Pancreas (tissue), 10 donors: ENCODE results near the gene IRGC. TPM values are rescaled to one million over a fixed set of nuclear protein-coding genes. Genes with fewer than 3 reads are reported as not detected.
A peak's percentile ranks its signal among the peaks of the same experiment; 100 is the strongest.

Source experiments
- ATAC-seq, 4 donors: fragments of 200-7000 bp; cut with Tn5 transposase; one replicate each; pipeline versions ENCODE4 v1.8.0 to v1.9.1; 2020; ENCODE audit warnings: mild to moderate bottlenecking in 4 of 4, moderate library complexity in 4 of 4
- DNase-seq, 6 donors: peaks; one replicate each; pipeline ENCODE4 v3.0.0-alpha.2; 2020
- FAIRE-seq: peaks from 2 replicates; lab custom pipeline; 2012; peaks lifted over from hg19 to GRCh38; lab: Jason Lieb, UNC
- H3K27ac ChIP-seq, 4 donors: fragments of 200-600 bp; sonication (generic); 1 replicate in 3 of 4; 2 replicates in 1 of 4; pipeline versions ENCODE4 v1.5.0 to v1.8.0; 2020
- H3K27me3 ChIP-seq, 4 donors: fragments of 200-600 bp; one replicate each; pipeline ENCODE4 v1.8.0; 2021
- H3K36me3 ChIP-seq, 3 donors: fragments of 200-600 bp; sonication (generic) in 1 of 3; one replicate each; pipeline versions ENCODE4 v1.5.0 to v1.8.0; 2020 to 2021
- H3K4me1 ChIP-seq, 3 donors: fragments of 200-600 bp; one replicate each; pipeline ENCODE4 v1.8.0; 2021
- H3K4me3 ChIP-seq, 4 donors: fragments of 200-600 bp; sonication (generic) in 2 of 4; one replicate each; pipeline versions ENCODE4 v1.5.0 to v1.8.0; 2020 to 2021
- H3K9me3 ChIP-seq, 4 donors: fragments of 200-600 bp; one replicate each; pipeline ENCODE4 v1.8.0; 2021
- WGBS, 2 donors: extraction: QIAGEN DNeasy Blood & Tissue Kit; methylation state at CpG; one replicate each; pipeline ENCODE4 v1.1.7; 2013; 5-methylcytosine and 5-hydroxymethylcytosine counted together
- intact Hi-C, 3 donors: fragments of 100-400 bp; cut with DNase I; formaldehyde crosslinking; loops; one replicate each; pipeline versions ENCODE4 v1.11.1 to v1.14.2; 2022
- polyA plus RNA-seq, 2 donors: library from polyadenylated mRNA; stranded (reverse); fragments of 200-250 nt; gene quantifications; one replicate each; pipeline ENCODE4 v1.2.3, GENCODE V29; 2013
- total RNA-seq, 6 donors: library from RNA; stranded (reverse); fragmentation: NEBNext Ultra II Directional in 4 of 6; extraction: Animal tissue kit (Norgen Biotek cat#: 25700) in 4 of 6; gene quantifications; one replicate each; pipeline versions ENCODE4 v1.2.1 to v1.2.4, GENCODE V29; 2021 to 2023
- TF ChIP-seq, protein P1 (sequence below), 4 donors: fragments of 200-600 bp; sonication (generic) in 3 of 4; IDR thresholded peaks; one replicate each; pipeline versions ENCODE4 v1.5.0 to v1.8.0; 2021; ENCODE audit warnings: antibody characterized with exemption in 4 of 4
- donor health status: healthy with polysubstance abuse.
- donor health status: DM: no; HTN: no; CAD: no; lungs with moderate emphysema.
- donor health status: DM: no; HTN: no; CAD: no.
- donor health status: control.
- donor health status: control.
- donor health status: Bipolar disorder and iron deficiency.
- donor health status: DM: yes; HTN: yes; CAD: no.
- donor health status: DM: no; HTN: no; CAD: no.
- donor health status: DM: no; HTN: no; CAD: no.
- donor health status: DM: yes; HTN: yes; CAD: no.

IRGC gene
- total and polyA plus RNA-seq, 8 donors, result not detected

DNA sequence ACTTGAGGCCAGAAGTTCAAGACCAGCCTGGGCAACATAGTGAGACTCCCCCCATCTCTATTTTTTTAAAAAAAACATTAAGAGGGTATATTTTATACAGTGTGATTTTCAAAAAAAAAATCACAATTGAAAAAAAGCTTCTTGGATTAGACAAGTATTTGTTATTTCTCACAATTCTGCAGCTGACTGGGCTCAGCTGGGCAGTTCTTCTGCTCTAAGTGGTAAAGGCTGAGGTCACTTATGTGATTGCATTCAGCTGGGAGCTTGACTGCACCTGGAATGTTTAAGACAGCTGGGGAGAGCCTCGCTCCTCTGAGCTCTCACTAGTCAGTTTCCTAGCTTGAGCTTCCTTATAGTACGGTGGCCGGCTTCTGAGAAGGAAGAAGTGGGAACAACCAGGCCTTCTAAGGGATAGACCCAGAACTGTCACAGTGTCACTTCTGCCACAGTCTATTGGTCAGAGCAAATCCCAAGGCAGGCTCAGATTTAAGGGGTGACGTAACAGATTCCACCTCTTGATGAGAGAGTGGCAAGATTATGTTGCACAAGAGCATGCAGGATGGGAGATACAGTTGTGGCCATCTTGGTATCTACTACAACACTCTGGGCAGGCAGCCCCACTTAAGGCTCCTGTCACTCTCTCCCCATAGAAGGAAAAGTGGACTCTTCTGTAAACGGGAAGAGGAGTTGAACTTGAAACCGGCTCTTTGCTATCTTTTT lies 19.7 kb upstream of the IRGC start:
- ATAC-seq, result no peak
- H3K4me3 ChIP-seq, result no peak overlapping the region
- WGBS, 2 donors, result 76 to 84% methylated on average over 6 of the region's 6 CpGs
- H3K9me3 ChIP-seq, result no peaks in the 10 kb centered on the region
- H3K27ac ChIP-seq, result no peak overlapping the region
- no peaks in the 10 kb centered on the region for H3K36me3 ChIP-seq
- H3K4me1 ChIP-seq, result no peaks in the 10 kb centered on the region
- FAIRE-seq, result no peak
- intact Hi-C loops, result no loop called here
- H3K27me3 ChIP-seq, result peaks cover 0 to 3% (median 0%) of the 10 kb centered on the region in 4 donors
- no peak for DNase-seq
- TF ChIP-seq, protein P1, sequence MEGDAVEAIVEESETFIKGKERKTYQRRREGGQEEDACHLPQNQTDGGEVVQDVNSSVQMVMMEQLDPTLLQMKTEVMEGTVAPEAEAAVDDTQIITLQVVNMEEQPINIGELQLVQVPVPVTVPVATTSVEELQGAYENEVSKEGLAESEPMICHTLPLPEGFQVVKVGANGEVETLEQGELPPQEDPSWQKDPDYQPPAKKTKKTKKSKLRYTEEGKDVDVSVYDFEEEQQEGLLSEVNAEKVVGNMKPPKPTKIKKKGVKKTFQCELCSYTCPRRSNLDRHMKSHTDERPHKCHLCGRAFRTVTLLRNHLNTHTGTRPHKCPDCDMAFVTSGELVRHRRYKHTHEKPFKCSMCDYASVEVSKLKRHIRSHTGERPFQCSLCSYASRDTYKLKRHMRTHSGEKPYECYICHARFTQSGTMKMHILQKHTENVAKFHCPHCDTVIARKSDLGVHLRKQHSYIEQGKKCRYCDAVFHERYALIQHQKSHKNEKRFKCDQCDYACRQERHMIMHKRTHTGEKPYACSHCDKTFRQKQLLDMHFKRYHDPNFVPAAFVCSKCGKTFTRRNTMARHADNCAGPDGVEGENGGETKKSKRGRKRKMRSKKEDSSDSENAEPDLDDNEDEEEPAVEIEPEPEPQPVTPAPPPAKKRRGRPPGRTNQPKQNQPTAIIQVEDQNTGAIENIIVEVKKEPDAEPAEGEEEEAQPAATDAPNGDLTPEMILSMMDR (IDR thresholded peaks at IDR 0.05), result no peak

DNA sequence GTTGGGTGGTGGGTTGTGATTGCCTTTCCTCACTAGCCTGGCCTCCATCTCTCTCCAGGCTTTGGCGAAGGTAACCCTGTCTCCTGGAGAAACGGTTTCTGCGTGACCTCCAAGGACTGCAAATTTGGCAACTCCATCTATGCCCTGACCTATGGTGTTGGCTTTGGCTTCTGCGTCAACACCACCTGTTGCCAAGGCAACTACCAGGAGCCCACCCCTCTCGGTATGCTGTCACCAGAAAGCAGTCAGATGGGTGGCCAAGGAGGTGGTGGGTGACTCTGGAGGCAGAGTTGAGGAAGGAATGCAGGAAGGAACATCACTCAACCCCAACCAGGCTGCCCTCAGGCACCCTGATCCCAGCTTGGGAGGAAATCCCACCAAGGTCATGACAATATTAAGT lies 18.6 kb upstream of the IRGC start:
- no peak for FAIRE-seq

DNA sequence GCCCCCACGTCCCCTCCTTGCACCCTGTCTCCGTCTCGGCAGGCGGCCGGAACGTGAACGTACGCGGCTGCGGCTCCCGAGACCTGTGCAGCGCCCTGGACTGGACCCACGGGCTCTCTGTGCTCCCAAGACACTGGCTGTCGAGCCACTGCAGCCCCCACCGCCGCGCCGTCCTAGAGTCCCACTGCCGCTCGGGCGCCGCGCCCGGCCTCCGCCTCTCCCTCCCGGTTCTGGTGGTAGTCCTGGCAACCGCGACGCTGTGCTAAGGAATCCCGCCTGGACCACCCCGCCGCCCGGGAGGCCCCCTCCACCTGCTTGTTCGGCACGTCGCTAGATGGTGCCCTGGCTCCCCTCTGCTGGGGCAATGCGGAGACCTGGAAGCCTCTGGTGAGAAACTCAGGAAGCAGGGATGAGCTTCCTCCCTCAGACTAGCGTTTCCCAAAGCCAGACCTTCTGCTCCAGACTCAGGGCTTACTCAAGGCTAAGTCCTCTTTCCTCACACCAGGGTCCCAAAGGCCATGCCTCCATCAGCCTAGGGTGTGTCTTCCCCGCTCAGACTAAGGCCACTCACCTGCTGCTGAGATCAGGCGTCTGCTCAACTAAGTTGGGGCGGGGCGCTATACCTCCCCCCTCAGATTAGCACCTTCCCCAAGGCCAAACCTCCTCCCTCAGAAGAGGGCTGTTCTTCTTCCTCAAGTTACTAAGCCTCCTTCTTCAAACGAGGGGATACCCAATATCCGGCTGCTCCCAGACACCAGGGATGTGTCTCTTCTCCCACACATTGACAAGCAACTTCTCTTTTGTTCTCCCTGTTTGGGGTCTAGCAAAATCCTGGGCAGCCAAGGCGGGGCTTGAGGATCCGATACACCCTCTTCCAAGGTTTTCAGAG lies 16.1 kb upstream of the IRGC start:
- FAIRE-seq, result no peak
- intact Hi-C loops, result no loop called here
- 12 to 19% methylated on average over 42 to 46 of the region's 46 CpGs for WGBS, 2 donors
- H3K4me1 ChIP-seq, result no peaks in the 10 kb centered on the region
- no peaks in the 10 kb centered on the region for H3K36me3 ChIP-seq
- peaks cover 0 to 3% (median 0%) of the 10 kb centered on the region in 4 donors for H3K27me3 ChIP-seq
- peak in 3 of 4 donors; percentile 11 to 28 (median 22) for ATAC-seq
- H3K4me3 ChIP-seq, result peak overlapping the region in 1 of 4 donors; percentile 29
- DNase-seq, result peak in 2 of 6 donors; percentile 50 to 65
- H3K27ac ChIP-seq, result peak overlapping the region in 2 of 4 donors; percentile 68 to 71
- no peaks in the 10 kb centered on the region for H3K9me3 ChIP-seq
- TF ChIP-seq, protein P1 (IDR thresholded peaks at IDR 0.05), result no peak

More for the DNA sequence above, 18.6 kb upstream of the IRGC start:
- DNase-seq (no peak), ATAC-seq (no peak)
- intact Hi-C loops, result no loop called here
- 58 to 63% methylated on average over 5 of the region's 5 CpGs for WGBS, 2 donors
- Histone ChIP-seq H3K4me3 (no peak overlapping the region), H3K27me3 (peaks cover 0 to 3% (median 0%) of the 10 kb centered on the region in 4 donors), H3K36me3 (no peaks in the 10 kb centered on the region), H3K9me3 (no peaks in the 10 kb centered on the region), H3K4me1 (no peaks in the 10 kb centered on the region), H3K27ac (no peak overlapping the region)
- TF ChIP-seq, protein P1 (IDR thresholded peaks at IDR 0.05), result no peak

DNA sequence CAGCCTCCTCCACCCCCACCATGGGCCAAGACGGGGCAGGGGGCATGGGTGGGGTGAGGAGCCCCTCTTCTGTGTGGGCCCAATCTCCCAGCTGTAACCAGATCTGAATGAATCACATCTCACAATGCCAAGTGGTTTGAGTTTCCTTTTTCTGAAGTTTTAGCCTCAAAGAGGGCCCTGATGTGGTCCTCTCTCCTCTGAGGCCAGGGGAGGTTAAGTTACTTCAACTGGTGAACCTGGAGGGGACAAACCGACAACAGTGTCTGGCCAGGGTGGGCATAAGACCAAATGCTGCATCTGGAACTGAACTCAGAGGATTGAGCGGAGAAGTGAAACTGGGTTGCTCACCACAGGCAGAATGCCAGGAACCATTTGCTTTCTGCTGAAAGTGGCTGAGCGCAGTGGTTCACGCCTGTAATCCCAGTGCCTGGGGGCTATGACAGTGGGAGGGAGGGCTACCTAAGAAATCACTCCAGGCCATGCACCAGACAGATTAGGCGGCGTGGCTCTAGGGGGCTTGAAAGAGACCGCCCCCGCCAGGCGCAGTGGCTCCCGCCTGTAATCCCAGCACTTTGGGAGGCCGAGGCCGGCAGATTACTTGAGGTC lies 15.4 kb upstream of the IRGC start:
- FAIRE-seq (no peak), DNase-seq (peak in 1 of 6 donors; percentile 44), ATAC-seq (peak in 2 of 4 donors; percentile 70 to 73)
- H3K36me3 ChIP-seq, result no peaks in the 10 kb centered on the region
- H3K4me3 ChIP-seq, result no peak overlapping the region
- no peaks in the 10 kb centered on the region for H3K9me3 ChIP-seq
- H3K27me3 ChIP-seq, result peaks cover 0 to 3% (median 0%) of the 10 kb centered on the region in 4 donors
- TF ChIP-seq, protein P1 (IDR thresholded peaks at IDR 0.05), result no peak
- 71 to 74% methylated on average over 13 of the region's 13 CpGs for WGBS, 2 donors
- H3K4me1 ChIP-seq, result no peaks in the 10 kb centered on the region
- intact Hi-C loops, result no loop called here
- H3K27ac ChIP-seq, result peak overlapping the region in 2 of 4 donors; percentile 68 to 71
